HEK293 (cell line): Measurements from ENCODE around the gene IARS1.

Experiments used
- CTCF ChIP-seq: fragments of 450-650 bp; formaldehyde crosslinking; IDR thresholded peaks from 2 replicates; pipeline ENCODE4 v1.5.1; 2016; ENCODE audit warnings: missing biosample characterization, missing genetic modification characterization
- PBX3 ChIP-seq: sonication (generic); formaldehyde crosslinking; IDR thresholded peaks from 2 replicates; pipeline ENCODE4 v1.8.1; 2022; ENCODE audit warnings: mild to moderate bottlenecking, moderate library complexity, missing genetic modification reagents
- PRDM10 ChIP-seq: fragments of 450-650 bp; formaldehyde crosslinking; IDR thresholded peaks from 2 replicates; pipeline ENCODE4 v1.5.1; 2016; ENCODE audit warnings: missing biosample characterization, missing genetic modification characterization
- ZNF274 ChIP-seq, 2 experiments: fragments of 200-500 bp in 1 of 2; fragments of 450-650 bp in 1 of 2; sonication (Bioruptor generic) in 1 of 2; formaldehyde crosslinking in 1 of 2; IDR thresholded peaks; 2 replicates each; pipeline versions ENCODE4 v1.5.1 to v1.6.1; 2014 to 2016; ENCODE audit warnings: borderline replicate concordance in 1 of 2, inconsistent platforms in 1 of 2, low read length in 1 of 2, missing biosample characterization in 1 of 2, missing genetic modification characterization in 1 of 2
- ZNF449 ChIP-seq: fragments of 450-650 bp; formaldehyde crosslinking; IDR thresholded peaks from 2 replicates; pipeline ENCODE4 v1.5.1; 2017; ENCODE audit warnings: missing biosample characterization, mild to moderate bottlenecking, missing genetic modification characterization, moderate library complexity
- ZNF555 ChIP-seq: fragments of 450-650 bp; formaldehyde crosslinking; conservative IDR thresholded peaks from 2 replicates; pipeline ENCODE4 v1.5.1; 2017; ENCODE audit warnings: missing biosample characterization, mild to moderate bottlenecking, missing genetic modification characterization, inconsistent platforms
- ZNF76 ChIP-seq: fragments of 450-650 bp; formaldehyde crosslinking; IDR thresholded peaks from 2 replicates; pipeline ENCODE4; 2016; ENCODE audit warnings: low read depth, missing biosample characterization, missing genetic modification characterization, borderline replicate concordance

GRCh38 chr9:92266486-92266885, 27.0 kb downstream of the IARS1 start:
- TF ChIP-seq ZNF555 (tag by site-specific recombination) (no peak), CTCF (tag by site-specific recombination) (no peak), PBX3 (CRISPR knock-in tag) (no peak), PRDM10 (tag by site-specific recombination) (no peak), ZNF274 (IDR thresholded peaks at IDR 0.05; ENCODE audit: low read length) (no peak), ZNF274 (tag by site-specific recombination; IDR thresholded peaks at IDR 0.05; ENCODE audit: borderline replicate concordance) (no peak), ZNF449 (tag by site-specific recombination) (no peak), ZNF76 (tag by site-specific recombination) (no peak)
